WTC11 (cell line): ENCODE data around the gene DYNLRB1.

Experiments
- GABPB1 ChIP-seq: sonication (generic); formaldehyde crosslinking; IDR thresholded peaks from 2 replicates; pipeline ENCODE4 v1.8.1; 2023; ENCODE audit warnings: mild to moderate bottlenecking, missing genetic modification reagents
- JUN ChIP-seq: sonication (generic); formaldehyde crosslinking; IDR thresholded peaks from 2 replicates; pipeline ENCODE4 v1.8.0; 2023; ENCODE audit warnings: mild to moderate bottlenecking, missing genetic modification reagents
- NR3C1 ChIP-seq: sonication (generic); formaldehyde crosslinking; conservative IDR thresholded peaks from 2 replicates; pipeline ENCODE4 v1.8.1; 2023; ENCODE audit warnings: low read depth, mild to moderate bottlenecking, missing genetic modification reagents
- RELA ChIP-seq: sonication (generic); formaldehyde crosslinking; IDR thresholded peaks from 2 replicates; pipeline ENCODE4 v1.8.1; 2022; ENCODE audit warnings: missing genetic modification reagents, mild to moderate bottlenecking, borderline replicate concordance
- RORB ChIP-seq: fragments of 250-450 bp; sonication (Bioruptor Pico); IDR thresholded peaks from 2 replicates; pipeline ENCODE4 v1.9.0; 2021; ENCODE audit warnings: mild to moderate bottlenecking
- TF ChIP-seq, protein P1 (sequence below): sonication (generic); formaldehyde crosslinking; IDR thresholded peaks from 2 replicates; pipeline ENCODE4 v1.8.0; 2022; ENCODE audit warnings: mild to moderate bottlenecking, missing genetic modification reagents
- TF ChIP-seq, protein P2 (sequence below): sonication (generic); formaldehyde crosslinking; IDR thresholded peaks from 2 replicates; pipeline ENCODE4 v1.8.1; 2023; ENCODE audit warnings: mild to moderate bottlenecking, missing genetic modification reagents, moderate library complexity

DNA sequence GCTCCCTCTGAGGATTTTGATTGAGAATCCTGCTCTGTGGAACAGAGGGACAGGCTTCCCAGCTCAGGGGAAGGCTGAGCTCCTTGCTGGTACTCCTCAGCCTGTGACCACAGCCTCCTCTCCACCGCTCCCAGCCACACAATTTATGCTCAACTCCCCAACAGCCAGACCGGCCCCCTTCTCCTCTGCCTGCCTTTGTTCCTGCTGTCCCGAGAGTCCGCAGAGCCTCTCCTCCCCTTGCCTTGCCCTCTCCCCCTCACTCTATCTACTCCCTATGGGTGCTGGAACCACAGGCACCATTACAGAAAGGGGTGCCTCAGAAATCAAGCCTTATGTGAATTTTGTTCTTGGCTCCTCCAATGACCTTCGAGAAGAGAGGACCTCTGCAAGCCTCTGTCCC lies 58.2 kb downstream of the DYNLRB1 start:
- TF ChIP-seq, protein P1, sequence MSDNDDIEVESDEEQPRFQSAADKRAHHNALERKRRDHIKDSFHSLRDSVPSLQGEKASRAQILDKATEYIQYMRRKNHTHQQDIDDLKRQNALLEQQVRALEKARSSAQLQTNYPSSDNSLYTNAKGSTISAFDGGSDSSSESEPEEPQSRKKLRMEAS (CRISPR knock-in tag), result no peak
- TF ChIP-seq RORB (CRISPR knock-in tag) (no peak), JUN (no peak), GABPB1 (CRISPR knock-in tag) (no peak), NR3C1 (no peak), RELA (CRISPR knock-in tag) (no peak)
- TF ChIP-seq, protein P2, sequence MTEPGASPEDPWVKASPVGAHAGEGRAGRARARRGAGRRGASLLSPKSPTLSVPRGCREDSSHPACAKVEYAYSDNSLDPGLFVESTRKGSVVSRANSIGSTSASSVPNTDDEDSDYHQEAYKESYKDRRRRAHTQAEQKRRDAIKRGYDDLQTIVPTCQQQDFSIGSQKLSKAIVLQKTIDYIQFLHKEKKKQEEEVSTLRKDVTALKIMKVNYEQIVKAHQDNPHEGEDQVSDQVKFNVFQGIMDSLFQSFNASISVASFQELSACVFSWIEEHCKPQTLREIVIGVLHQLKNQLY (CRISPR knock-in tag), result no peak
